Ascending aorta (tissue), 2 donors: Measurements from ENCODE around the gene NETO2. TPM values are rescaled to one million over a fixed set of nuclear protein-coding genes. Genes with fewer than 3 reads are reported as not detected.
A peak's percentile ranks its signal among the peaks of the same experiment; 100 is the strongest.

Experiments
- DNase-seq, 2 donors: peaks; one replicate each; pipeline ENCODE4 v3.0.0-alpha.2; 2019; ENCODE audit warnings: low spot score in 2 of 2
- H3K27ac ChIP-seq, 2 donors: fragments of 200-600 bp; sonication (generic); one replicate each; pipeline ENCODE4 v1.5.1; 2016 to 2017; ENCODE audit warnings: mild to moderate bottlenecking in 1 of 2
- H3K27me3 ChIP-seq: fragments of 200-600 bp; sonication (generic); one replicate; pipeline ENCODE4 v1.5.1; 2017
- H3K36me3 ChIP-seq, 2 donors: fragments of 200-600 bp; sonication (generic); one replicate each; pipeline ENCODE4 v1.5.1; 2016
- H3K4me1 ChIP-seq, 2 donors: fragments of 200-600 bp; sonication (generic); one replicate each; pipeline ENCODE4 v1.5.1; 2016 to 2017; ENCODE audit warnings: mild to moderate bottlenecking in 1 of 2
- H3K4me3 ChIP-seq, 2 donors: fragments of 200-600 bp; sonication (generic); one replicate each; pipeline ENCODE4 v1.5.1; 2016 to 2017; ENCODE audit warnings: mild to moderate bottlenecking in 1 of 2
- H3K9me3 ChIP-seq, 2 donors: fragments of 200-600 bp; sonication (generic); one replicate each; pipeline ENCODE4 v1.5.1; 2016
- intact Hi-C: fragments of 100-400 bp; cut with DNase I; formaldehyde crosslinking; loops from one replicate; pipeline ENCODE4 v1.15.1; 2023
- total RNA-seq: library from RNA; depleted of rRNA; stranded (reverse); fragments of >200 nt; gene quantifications from one replicate; pipeline ENCODE4 v1.1.0, GENCODE V29; 2016
- TF ChIP-seq, protein P1 (sequence below), 3 experiments: fragments of 200-600 bp in 2 of 3; fragments of 450-650 bp in 1 of 3; sonication (generic) in 2 of 3; IDR thresholded peaks; one replicate each; pipeline ENCODE4 v1.5.1; 2016 to 2019; ENCODE audit warnings: antibody characterized with exemption in 3 of 3, mild to moderate bottlenecking in 1 of 3, moderate library complexity in 1 of 3

The NETO2 gene
- total RNA-seq, 1 donor from 2014 or later, result 5.9 TPM

DNA sequence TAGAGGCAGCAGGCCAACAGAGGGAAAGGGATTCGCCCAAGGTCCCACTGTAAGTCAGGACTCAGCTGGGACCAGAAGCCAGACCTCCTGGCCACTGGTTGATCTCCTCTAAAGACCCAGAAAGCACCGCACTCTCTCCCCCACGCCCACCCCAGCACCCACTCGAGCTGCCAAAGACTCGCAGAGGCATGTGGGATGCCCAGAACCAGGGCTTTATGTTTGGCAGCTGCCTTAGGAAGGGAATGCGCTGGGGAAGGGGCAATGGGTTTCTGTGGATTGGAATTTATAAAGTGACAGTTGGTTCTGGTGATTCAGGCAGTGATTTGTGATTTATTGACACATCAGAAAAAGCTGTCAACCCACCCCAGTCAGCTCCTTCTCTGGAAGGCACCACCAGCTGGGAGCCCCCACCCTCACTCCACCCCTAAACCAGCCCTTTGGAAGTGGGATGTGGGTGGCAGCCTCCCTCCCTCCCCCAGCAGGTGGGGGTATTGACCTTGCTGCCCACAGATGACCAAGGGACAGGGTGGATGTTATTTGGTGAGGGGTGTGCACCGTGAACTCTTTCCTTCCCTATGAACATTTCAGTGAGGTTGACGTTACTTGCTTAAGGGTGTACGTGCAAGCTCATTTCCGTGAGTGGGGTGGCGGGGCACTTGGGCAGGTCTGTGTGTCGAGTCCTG, 93.7 kb downstream of the NETO2 start:
- Histone ChIP-seq H3K4me1 (no peaks in the 10 kb centered on the region), H3K9me3 (no peaks in the 10 kb centered on the region), H3K27me3 (no peaks in the 10 kb centered on the region), H3K36me3 (no peaks in the 10 kb centered on the region), H3K27ac (no peak overlapping the region), H3K4me3 (no peak overlapping the region)
- intact Hi-C loops, result loop anchor here (10.0 kb wide), 1 partner anchor 415 kb away; the partner anchor contains the start of genes ITFG1 and PHKB
- TF ChIP-seq, protein P1, sequence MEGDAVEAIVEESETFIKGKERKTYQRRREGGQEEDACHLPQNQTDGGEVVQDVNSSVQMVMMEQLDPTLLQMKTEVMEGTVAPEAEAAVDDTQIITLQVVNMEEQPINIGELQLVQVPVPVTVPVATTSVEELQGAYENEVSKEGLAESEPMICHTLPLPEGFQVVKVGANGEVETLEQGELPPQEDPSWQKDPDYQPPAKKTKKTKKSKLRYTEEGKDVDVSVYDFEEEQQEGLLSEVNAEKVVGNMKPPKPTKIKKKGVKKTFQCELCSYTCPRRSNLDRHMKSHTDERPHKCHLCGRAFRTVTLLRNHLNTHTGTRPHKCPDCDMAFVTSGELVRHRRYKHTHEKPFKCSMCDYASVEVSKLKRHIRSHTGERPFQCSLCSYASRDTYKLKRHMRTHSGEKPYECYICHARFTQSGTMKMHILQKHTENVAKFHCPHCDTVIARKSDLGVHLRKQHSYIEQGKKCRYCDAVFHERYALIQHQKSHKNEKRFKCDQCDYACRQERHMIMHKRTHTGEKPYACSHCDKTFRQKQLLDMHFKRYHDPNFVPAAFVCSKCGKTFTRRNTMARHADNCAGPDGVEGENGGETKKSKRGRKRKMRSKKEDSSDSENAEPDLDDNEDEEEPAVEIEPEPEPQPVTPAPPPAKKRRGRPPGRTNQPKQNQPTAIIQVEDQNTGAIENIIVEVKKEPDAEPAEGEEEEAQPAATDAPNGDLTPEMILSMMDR (IDR thresholded peaks at IDR 0.05), result no peak
- DNase-seq, result no peak

DNA sequence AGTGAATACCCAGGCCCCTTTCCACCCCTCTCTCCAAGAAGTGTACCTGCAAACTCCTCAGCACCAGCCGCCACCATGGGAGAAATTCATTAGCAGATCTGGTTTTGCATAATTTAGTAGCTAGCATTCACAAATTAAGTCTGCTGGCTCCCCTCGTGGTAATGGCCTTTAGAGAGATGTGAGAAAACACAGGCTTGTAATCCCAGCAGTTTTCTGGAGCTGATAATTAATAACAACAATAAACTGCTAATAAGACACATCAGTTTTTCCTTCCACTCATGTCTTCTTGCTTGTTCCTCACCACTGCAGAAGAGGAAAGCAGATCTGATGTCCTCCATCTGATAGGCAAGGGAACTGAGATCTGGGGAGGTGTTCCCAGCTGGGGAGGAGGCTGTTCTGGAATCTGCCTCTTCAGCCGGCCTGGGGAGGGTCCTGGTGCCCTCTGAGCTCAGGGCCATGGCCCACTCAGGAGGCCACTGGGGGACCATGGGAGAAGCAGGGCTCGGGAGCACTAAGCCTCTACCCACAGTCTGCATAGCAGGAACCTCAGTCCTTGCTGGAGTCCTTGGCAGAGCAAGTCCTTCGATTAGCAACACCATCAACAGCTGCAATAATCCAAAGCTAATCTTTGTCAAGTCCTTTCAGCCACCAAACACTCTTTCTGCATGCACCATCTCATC, 96.1 kb downstream of the NETO2 start:
- Histone ChIP-seq H3K36me3 (no peaks in the 10 kb centered on the region), H3K4me3 (no peak overlapping the region), H3K27me3 (no peaks in the 10 kb centered on the region), H3K4me1 (no peaks in the 10 kb centered on the region), H3K27ac (no peak overlapping the region), H3K9me3 (no peaks in the 10 kb centered on the region)
- no peak for DNase-seq
- TF ChIP-seq, protein P1 (IDR thresholded peaks at IDR 0.05), result no peak
- intact Hi-C loops, result loop anchor here (10.0 kb wide), 1 partner anchor 417 kb away; the partner anchor contains the start of genes ITFG1 and PHKB

DNA sequence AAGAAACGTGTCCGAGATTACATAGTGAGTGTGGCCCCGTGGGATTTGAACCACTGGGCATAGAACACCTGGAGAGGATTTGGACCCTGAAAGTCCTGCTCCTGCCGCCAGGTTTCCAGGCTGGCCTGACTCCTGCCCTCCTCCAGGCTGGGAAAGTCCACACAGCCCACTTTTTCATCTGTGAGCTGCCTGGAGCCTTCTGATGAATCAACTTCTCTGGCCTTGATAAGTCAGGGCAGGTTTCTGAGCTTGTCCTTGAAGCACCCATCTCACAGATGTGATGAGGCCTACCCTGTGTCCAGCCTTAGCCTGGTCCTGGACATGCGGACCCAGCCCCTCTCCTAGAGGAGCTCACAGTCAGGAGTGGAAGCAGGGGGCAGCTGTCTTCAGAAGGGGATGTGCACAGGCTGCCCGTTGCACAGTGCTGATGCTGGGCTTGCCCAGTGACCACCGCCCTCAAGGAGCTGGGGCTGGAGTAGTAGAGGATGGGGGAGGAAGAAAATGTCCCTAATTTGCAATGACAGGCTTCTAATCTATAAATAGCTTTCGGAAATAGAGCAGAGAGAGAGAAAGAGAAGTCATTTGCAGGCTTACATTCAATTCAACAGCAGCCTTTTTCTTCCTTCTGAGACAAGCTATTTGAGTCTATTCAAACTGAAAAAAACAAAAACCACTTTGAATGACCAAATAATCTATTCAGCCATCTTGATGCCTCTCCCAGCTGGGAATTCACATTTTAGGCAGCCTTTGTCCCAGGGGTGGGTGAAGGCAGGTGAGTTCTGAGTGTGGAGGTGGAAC, 96.8 kb downstream of the NETO2 start:
- no peak overlapping the region for H3K27ac ChIP-seq
- H3K4me1 ChIP-seq, result no peaks in the 10 kb centered on the region
- no peaks in the 10 kb centered on the region for H3K36me3 ChIP-seq
- no peaks in the 10 kb centered on the region for H3K27me3 ChIP-seq
- TF ChIP-seq, protein P1 (IDR thresholded peaks at IDR 0.05), result no peak
- H3K4me3 ChIP-seq, result no peak overlapping the region
- intact Hi-C loops, result loop anchor here (10.0 kb wide), 1 partner anchor 418 kb away; the partner anchor contains the start of genes ITFG1 and PHKB
- DNase-seq, result no peak
- H3K9me3 ChIP-seq, result no peaks in the 10 kb centered on the region

DNA sequence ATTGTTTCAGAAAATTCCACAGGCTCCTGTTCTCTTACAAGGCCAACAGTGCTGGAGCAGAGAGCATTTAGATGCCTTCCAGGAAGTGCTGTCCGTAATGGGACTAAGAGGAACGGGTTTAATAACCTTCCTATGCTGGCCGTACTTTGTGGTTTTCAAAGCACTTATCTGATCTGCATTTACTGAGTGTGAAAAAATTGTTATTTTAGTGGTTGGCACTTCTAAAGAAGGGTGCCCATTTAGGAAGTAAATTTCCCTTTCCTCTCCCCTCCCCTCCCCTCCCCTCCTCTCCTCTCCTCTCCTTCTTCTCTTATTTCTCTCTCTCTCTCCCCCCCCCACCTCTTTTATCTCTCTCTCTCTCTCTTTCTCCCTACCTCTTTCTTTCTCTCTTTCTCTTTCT, 98.3 kb downstream of the NETO2 start:
- intact Hi-C loops, result loop anchor here (10.0 kb wide), 1 partner anchor 419 kb away; the partner anchor contains the start of genes ITFG1 and PHKB
- Histone ChIP-seq H3K9me3 (no peaks in the 10 kb centered on the region), H3K27ac (no peak overlapping the region), H3K4me1 (no peaks in the 10 kb centered on the region), H3K27me3 (no peaks in the 10 kb centered on the region), H3K36me3 (no peaks in the 10 kb centered on the region), H3K4me3 (no peak overlapping the region)
- TF ChIP-seq, protein P1 (IDR thresholded peaks at IDR 0.05), result no peak
- no peak for DNase-seq

DNA sequence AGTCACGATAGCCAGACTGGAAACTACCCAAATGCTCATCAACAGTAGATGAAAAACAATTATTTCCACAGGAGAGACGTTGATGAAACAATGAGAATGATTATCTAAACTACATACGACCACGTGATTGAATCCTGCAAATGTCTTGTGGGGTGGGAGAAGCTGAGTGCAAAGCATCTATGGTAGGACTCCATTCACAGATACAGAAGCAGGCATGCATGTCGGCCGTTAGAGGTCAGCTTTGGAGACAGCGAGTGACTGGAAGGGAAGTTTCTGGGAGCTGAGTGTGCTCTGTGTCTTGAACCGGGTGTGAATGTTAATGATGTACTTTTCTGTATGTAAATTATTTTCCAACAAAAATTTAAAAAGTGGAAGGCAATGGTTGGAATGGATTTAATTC, 98.7 kb downstream of the NETO2 start:
- H3K36me3 ChIP-seq, result no peaks in the 10 kb centered on the region
- H3K9me3 ChIP-seq, result no peaks in the 10 kb centered on the region
- TF ChIP-seq, protein P1 (IDR thresholded peaks at IDR 0.05), result peak in 2 of 3 experiments; percentile 5 to 6
- no peak overlapping the region for H3K27ac ChIP-seq
- DNase-seq, result no peak
- intact Hi-C loops, result loop anchor here (10.0 kb wide), 1 partner anchor 420 kb away; the partner anchor contains the start of genes ITFG1 and PHKB
- H3K27me3 ChIP-seq, result no peaks in the 10 kb centered on the region
- H3K4me1 ChIP-seq, result no peaks in the 10 kb centered on the region
- H3K4me3 ChIP-seq, result no peak overlapping the region
